Vagina (tissue), 2 donors: ENCODE measurements around the gene ADPRM. TPM values are rescaled to one million over a fixed set of nuclear protein-coding genes. Genes with fewer than 3 reads are reported as not detected.

Source experiments
- DNase-seq, 2 donors: peaks; one replicate each; pipeline ENCODE4 v3.0.0-alpha.2; 2017; ENCODE audit errors: extremely low spot score in 2 of 2
- H3K27ac ChIP-seq: fragments of 200-600 bp; sonication (generic); one replicate; pipeline ENCODE4 v1.5.1; 2019
- H3K27me3 ChIP-seq: fragments of 200-600 bp; sonication (generic); one replicate; pipeline ENCODE4 v1.5.1; 2019
- H3K36me3 ChIP-seq, 2 donors: fragments of 200-600 bp; sonication (generic); one replicate each; pipeline ENCODE4 v1.5.1; 2017 to 2019
- H3K4me1 ChIP-seq: fragments of 200-600 bp; sonication (generic); one replicate; pipeline ENCODE4 v1.5.1; 2019
- H3K4me3 ChIP-seq, 2 donors: fragments of 200-600 bp; sonication (generic); 1 replicate in 1 of 2; 2 replicates in 1 of 2; pipeline ENCODE4 v1.5.1; 2016 to 2019
- H3K9me3 ChIP-seq: fragments of 200-600 bp; sonication (generic); one replicate; pipeline ENCODE4 v1.5.1; 2019
- CTCF ChIP-seq, 3 experiments: fragments of 450-650 bp in 2 of 3; fragments of 200-600 bp in 1 of 3; sonication (generic) in 1 of 3; IDR thresholded peaks; one replicate each; pipeline ENCODE4 v1.5.1; 2017 to 2019; ENCODE audit warnings: antibody characterized with exemption in 3 of 3, mild to moderate bottlenecking in 2 of 3, moderate library complexity in 2 of 3
- POLR2A ChIP-seq, 2 donors: fragments of 450-650 bp; IDR thresholded peaks; one replicate each; pipeline ENCODE4 v1.6.1; 2017; ENCODE audit warnings: antibody characterized with exemption in 2 of 2, mild to moderate bottlenecking in 2 of 2, moderate library complexity in 2 of 2
- POLR2AphosphoS5 ChIP-seq, 2 donors: sonication (generic); formaldehyde crosslinking; IDR thresholded peaks; one replicate each; pipeline ENCODE4 v1.9.0; 2017; ENCODE audit warnings: antibody characterized with exemption in 2 of 2, mild to moderate bottlenecking in 2 of 2, low read depth in 1 of 2; ENCODE audit not compliant: insufficient read depth in 1 of 2
- intact Hi-C: fragments of 100-400 bp; cut with DNase I; formaldehyde crosslinking; loops from one replicate; pipeline ENCODE4 v1.15.1; 2023
- total RNA-seq: library from RNA; depleted of rRNA; stranded (reverse); fragments of >200 nt; gene quantifications from one replicate; pipeline ENCODE4 v1.2.3, GENCODE V29; 2016

Gene ADPRM
- total RNA-seq, 1 donor from 2014 or later, result 18.7 TPM

GRCh38 chr17:10652984-10653659 is 44.3 kb upstream of the ADPRM start:
- intact Hi-C loops, result no loop called here
- Histone ChIP-seq H3K4me3 (no peak overlapping the region), H3K36me3 (no peaks in the 10 kb centered on the region), H3K27me3 (no peaks in the 10 kb centered on the region), H3K9me3 (no peaks in the 10 kb centered on the region), H3K4me1 (no peaks in the 10 kb centered on the region), H3K27ac (no peak overlapping the region)
- DNase-seq, result no peak
- TF ChIP-seq CTCF (IDR thresholded peaks at IDR 0.05), result no peak
- TF ChIP-seq POLR2AphosphoS5 (IDR thresholded peaks at IDR 0.05; ENCODE audit: insufficient read depth in 1 of 2, low read depth in 1 of 2), result no peak
- no peak for TF ChIP-seq POLR2A (IDR thresholded peaks at IDR 0.05)

GRCh38 chr17:10653987-10654386 is 43.4 kb upstream of the ADPRM start:
- TF ChIP-seq POLR2A (IDR thresholded peaks at IDR 0.05) (no peak), POLR2AphosphoS5 (IDR thresholded peaks at IDR 0.05; ENCODE audit: insufficient read depth in 1 of 2, low read depth in 1 of 2) (no peak), CTCF (IDR thresholded peaks at IDR 0.05) (no peak)

DNA sequence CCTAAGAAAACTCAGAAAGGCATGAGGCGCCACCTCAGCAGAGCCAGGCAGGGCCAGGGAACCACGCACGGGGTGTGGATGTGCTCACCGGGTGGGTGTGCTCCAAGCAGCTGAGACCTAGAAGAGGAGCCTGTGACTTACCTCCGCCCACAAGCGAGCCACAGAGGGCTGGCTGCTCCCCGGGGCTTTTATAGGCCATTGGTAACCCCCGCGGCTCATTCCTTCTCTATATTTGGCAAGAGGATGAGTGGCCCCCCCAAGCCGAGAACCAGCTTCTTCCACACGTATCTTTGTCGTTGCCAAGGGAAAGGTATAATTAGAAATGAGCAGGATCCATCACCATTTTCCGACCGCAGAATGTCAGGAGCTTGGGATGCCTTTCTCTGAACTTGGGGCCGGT is 40.2 kb upstream of the ADPRM start, which contains the start of gene MYH3:
TSS of gene MYH3 (minus strand) at position 162 of the 400 bp plus-strand sequence. CDS start 2,245 bp downstream, outside the sequence.
- no peak for TF ChIP-seq POLR2AphosphoS5 (IDR thresholded peaks at IDR 0.05; ENCODE audit: insufficient read depth in 1 of 2, low read depth in 1 of 2)
- no peak for TF ChIP-seq POLR2A (IDR thresholded peaks at IDR 0.05)
- TF ChIP-seq CTCF (IDR thresholded peaks at IDR 0.05), result no peak

More at GRCh38 chr17:10653987-10654386, 43.4 kb upstream of the ADPRM start:
- Histone ChIP-seq H3K9me3 (no peaks in the 10 kb centered on the region), H3K36me3 (no peaks in the 10 kb centered on the region), H3K4me1 (no peaks in the 10 kb centered on the region), H3K4me3 (no peak overlapping the region), H3K27ac (no peak overlapping the region), H3K27me3 (no peaks in the 10 kb centered on the region)
- no peak for DNase-seq
- intact Hi-C loops, result no loop called here

DNA sequence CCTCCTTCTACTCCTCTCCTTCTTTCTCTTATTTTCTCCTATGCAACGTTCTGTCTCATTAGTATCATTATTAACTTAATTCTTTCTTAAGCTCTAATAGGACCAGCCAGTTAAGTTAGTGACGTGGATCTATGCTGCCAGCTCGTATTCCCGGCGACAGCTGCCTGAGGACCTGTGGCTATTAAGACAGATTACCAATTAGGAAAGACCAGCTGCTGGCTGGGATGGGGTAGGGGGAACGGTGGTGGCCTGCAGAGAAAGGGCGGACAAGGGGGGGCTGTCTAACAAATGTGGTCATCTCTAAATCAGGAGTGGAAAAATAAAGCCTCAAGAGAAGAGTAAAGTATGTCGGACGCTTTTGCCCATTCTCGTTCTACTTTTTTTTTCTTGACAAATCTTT is 39.5 kb upstream of the ADPRM start:
- H3K27me3 ChIP-seq, result no peaks in the 10 kb centered on the region
- no peak for DNase-seq
- peaks cover 0 to 4% of the 10 kb centered on the region in 2 donors for H3K36me3 ChIP-seq
- H3K9me3 ChIP-seq, result no peaks in the 10 kb centered on the region
- TF ChIP-seq POLR2A (IDR thresholded peaks at IDR 0.05), result no peak
- no peak for TF ChIP-seq POLR2AphosphoS5 (IDR thresholded peaks at IDR 0.05; ENCODE audit: insufficient read depth in 1 of 2, low read depth in 1 of 2)
- TF ChIP-seq CTCF (IDR thresholded peaks at IDR 0.05), result no peak
- no peak overlapping the region for H3K4me3 ChIP-seq
- intact Hi-C loops, result no loop called here
- no peak overlapping the region for H3K27ac ChIP-seq
- H3K4me1 ChIP-seq, result no peaks in the 10 kb centered on the region

More for the DNA sequence above, 40.2 kb upstream of the ADPRM start, which contains the start of gene MYH3:
- Histone ChIP-seq H3K4me3 (no peak within 1 kb of the TSS), H3K4me1 (no peaks in the 10 kb centered on the region), H3K9me3 (no peaks in the 10 kb centered on the region), H3K27ac (no peak within 1 kb of the TSS), H3K36me3 (peaks cover 0 to 4% of the 10 kb centered on the region in 2 donors), H3K27me3 (no peaks in the 10 kb centered on the region)
- no peak for DNase-seq
- intact Hi-C loops, result no loop called here

- no peak for TF ChIP-seq CTCF (IDR thresholded peaks at IDR 0.05)
- no peak for TF ChIP-seq POLR2AphosphoS5 (IDR thresholded peaks at IDR 0.05; ENCODE audit: insufficient read depth in 1 of 2, low read depth in 1 of 2)
- TF ChIP-seq POLR2A (IDR thresholded peaks at IDR 0.05), result no peak
These were observed 36.0 kb upstream of the ADPRM start for GRCh38 chr17:10661437-10661836.

More at GRCh38 chr17:10661437-10661836, 36.0 kb upstream of the ADPRM start:
- intact Hi-C loops, result no loop called here
- no peak overlapping the region for H3K4me3 ChIP-seq
- H3K4me1 ChIP-seq, result no peaks in the 10 kb centered on the region
- DNase-seq, result no peak
- no peaks in the 10 kb centered on the region for H3K9me3 ChIP-seq
- no peak overlapping the region for H3K27ac ChIP-seq
- no peaks in the 10 kb centered on the region for H3K27me3 ChIP-seq
- peaks cover 0 to 4% of the 10 kb centered on the region in 2 donors for H3K36me3 ChIP-seq
